Measurements from ENCODE around the gene FAM171A1. TPM values are rescaled to one million over a fixed set of nuclear protein-coding genes. Genes with fewer than 3 reads are reported as not detected.

The FAM171A1 gene
- total RNA-seq, 1 donor, result 25.0 TPM

GRCh38 chr10:15180736-15181135, 190.4 kb downstream of the FAM171A1 start:
- no peaks in the 10 kb centered on the region for H3K79me2 ChIP-seq (ENCODE audit: insufficient read depth, low read length)
- H3K9me3 ChIP-seq (ENCODE audit: low read depth, low read length), result no peaks in the 10 kb centered on the region
- peak overlapping the region; percentile 14 for H2AFZ ChIP-seq (ENCODE audit: low read length)
- H4K20me1 ChIP-seq (ENCODE audit: insufficient read depth, low read length), result no peaks in the 10 kb centered on the region
- no peak overlapping the region for H3K27ac ChIP-seq (ENCODE audit: low read depth, low read length)
- H3K4me3 ChIP-seq (ENCODE audit: insufficient read depth, low read length), result no peak overlapping the region
- DNase-seq (ENCODE audit: insufficient read length, low spot score, missing footprints), result peak; percentile 9
- H3K27me3 ChIP-seq (ENCODE audit: insufficient read depth, low read length), result no peaks in the 10 kb centered on the region
- no peak overlapping the region for H3K4me2 ChIP-seq (ENCODE audit: insufficient read depth, low read length)
- H3K4me1 ChIP-seq (ENCODE audit: insufficient read depth, low read length), result no peaks in the 10 kb centered on the region
- TF ChIP-seq CTCF (IDR thresholded peaks at IDR 0.05; ENCODE audit: extremely low read depth, low read depth, low read length), result no peak
- H3K36me3 ChIP-seq (ENCODE audit: insufficient read depth, low read length), result no peaks in the 10 kb centered on the region

DNA sequence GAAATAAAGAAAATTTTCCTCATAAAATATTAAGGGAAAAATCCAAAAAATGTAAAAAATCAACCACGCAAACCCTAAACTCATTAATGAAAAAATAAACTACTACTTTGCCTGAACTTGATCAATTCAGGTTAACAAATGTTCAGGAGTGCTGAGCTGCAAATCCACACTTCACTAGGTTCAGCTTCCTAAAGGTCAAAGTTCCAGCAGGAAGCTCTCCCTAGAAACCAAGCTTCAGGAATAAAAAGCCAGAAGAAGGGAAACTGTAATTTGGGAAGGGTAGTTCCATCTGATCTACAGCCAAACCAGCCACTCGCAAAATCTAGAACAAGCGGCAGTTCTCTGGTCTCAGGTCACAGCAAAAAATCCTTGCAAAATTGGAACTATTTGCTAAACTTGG, 194.8 kb downstream of the FAM171A1 start:
- no peak for DNase-seq (ENCODE audit: insufficient read length, low spot score, missing footprints)
- Histone ChIP-seq H3K36me3 (ENCODE audit: insufficient read depth, low read length) (no peaks in the 10 kb centered on the region), H4K20me1 (ENCODE audit: insufficient read depth, low read length) (no peaks in the 10 kb centered on the region), H3K9me3 (ENCODE audit: low read depth, low read length) (no peaks in the 10 kb centered on the region), H3K27ac (ENCODE audit: low read depth, low read length) (no peak overlapping the region), H3K4me2 (ENCODE audit: insufficient read depth, low read length) (no peak overlapping the region), H3K27me3 (ENCODE audit: insufficient read depth, low read length) (no peaks in the 10 kb centered on the region), H2AFZ (ENCODE audit: low read length) (peak overlapping the region; percentile 15), H3K4me1 (ENCODE audit: insufficient read depth, low read length) (no peaks in the 10 kb centered on the region), H3K4me3 (ENCODE audit: insufficient read depth, low read length) (no peak overlapping the region), H3K79me2 (ENCODE audit: insufficient read depth, low read length) (no peaks in the 10 kb centered on the region)
- TF ChIP-seq CTCF (IDR thresholded peaks at IDR 0.05; ENCODE audit: extremely low read depth, low read depth, low read length), result no peak

- no peak overlapping the region for H3K27ac ChIP-seq (ENCODE audit: low read depth, low read length)
- H3K4me1 ChIP-seq (ENCODE audit: insufficient read depth, low read length), result no peaks in the 10 kb centered on the region
- no peak overlapping the region for H3K4me3 ChIP-seq (ENCODE audit: insufficient read depth, low read length)
- no peak overlapping the region for H2AFZ ChIP-seq (ENCODE audit: low read length)
- H3K27me3 ChIP-seq (ENCODE audit: insufficient read depth, low read length), result no peaks in the 10 kb centered on the region
- no peaks in the 10 kb centered on the region for H3K36me3 ChIP-seq (ENCODE audit: insufficient read depth, low read length)
- H3K79me2 ChIP-seq (ENCODE audit: insufficient read depth, low read length), result no peaks in the 10 kb centered on the region
- no peak overlapping the region for H3K4me2 ChIP-seq (ENCODE audit: insufficient read depth, low read length)
- no peak for DNase-seq (ENCODE audit: insufficient read length, low spot score, missing footprints)
- H3K9me3 ChIP-seq (ENCODE audit: low read depth, low read length), result no peaks in the 10 kb centered on the region
- TF ChIP-seq CTCF (IDR thresholded peaks at IDR 0.05; ENCODE audit: extremely low read depth, low read depth, low read length), result no peak
- no peaks in the 10 kb centered on the region for H4K20me1 ChIP-seq (ENCODE audit: insufficient read depth, low read length)
These were observed 195.5 kb downstream of the FAM171A1 start for GRCh38 chr10:15175587-15175986.

GRCh38 chr10:15172306-15172840, 198.7 kb downstream of the FAM171A1 start:
- Histone ChIP-seq H3K4me3 (ENCODE audit: insufficient read depth, low read length) (no peak overlapping the region), H4K20me1 (ENCODE audit: insufficient read depth, low read length) (peaks cover 3% of the 10 kb centered on the region), H2AFZ (ENCODE audit: low read length) (no peak overlapping the region), H3K4me2 (ENCODE audit: insufficient read depth, low read length) (no peak overlapping the region), H3K27me3 (ENCODE audit: insufficient read depth, low read length) (no peaks in the 10 kb centered on the region), H3K79me2 (ENCODE audit: insufficient read depth, low read length) (peaks cover 10% of the 10 kb centered on the region), H3K9me3 (ENCODE audit: low read depth, low read length) (no peaks in the 10 kb centered on the region), H3K27ac (ENCODE audit: low read depth, low read length) (no peak overlapping the region), H3K36me3 (ENCODE audit: insufficient read depth, low read length) (no peaks in the 10 kb centered on the region), H3K4me1 (ENCODE audit: insufficient read depth, low read length) (peaks cover 19% of the 10 kb centered on the region)
- peak; percentile 55 for DNase-seq (ENCODE audit: insufficient read length, low spot score, missing footprints)
- TF ChIP-seq CTCF (IDR thresholded peaks at IDR 0.05; ENCODE audit: extremely low read depth, low read depth, low read length), result no peak

Measured in osteoblast (primary cell).